Measurements from ENCODE around the gene PRDM10. TPM values are rescaled to one million over a fixed set of nuclear protein-coding genes. Genes with fewer than 3 reads are reported as not detected.

PRDM10 gene
- total RNA-seq, 1 donor from 2014 or later, result 10.0 TPM

Other genes with a start within 250 kb of the PRDM10 start
- gene TMEM45B, start 187.0 kb downstream of the PRDM10 start, total RNA-seq, result 106 TPM
- 14.3 TPM for gene NFRKB, start 107.3 kb downstream of the PRDM10 start, total RNA-seq
- gene APLP2, start 67.1 kb upstream of the PRDM10 start, total RNA-seq, result 124 TPM
- gene ST14, start 156.9 kb upstream of the PRDM10 start, total RNA-seq, result 121 TPM

Measured in esophagus mucosa (tissue), 1 donor.